ENCODE measurements around the gene CTPS2. TPM values are rescaled to one million over a fixed set of nuclear protein-coding genes. Genes with fewer than 3 reads are reported as not detected.
"Not testable (repeated sequence)": the region's sequence is repeated elsewhere in the genome, so short reads cannot be mapped to it uniquely, and the experiment has no call there.

Gene CTPS2
- total RNA-seq, 1 donor from 2014 or later, result 26.1 TPM

DNA sequence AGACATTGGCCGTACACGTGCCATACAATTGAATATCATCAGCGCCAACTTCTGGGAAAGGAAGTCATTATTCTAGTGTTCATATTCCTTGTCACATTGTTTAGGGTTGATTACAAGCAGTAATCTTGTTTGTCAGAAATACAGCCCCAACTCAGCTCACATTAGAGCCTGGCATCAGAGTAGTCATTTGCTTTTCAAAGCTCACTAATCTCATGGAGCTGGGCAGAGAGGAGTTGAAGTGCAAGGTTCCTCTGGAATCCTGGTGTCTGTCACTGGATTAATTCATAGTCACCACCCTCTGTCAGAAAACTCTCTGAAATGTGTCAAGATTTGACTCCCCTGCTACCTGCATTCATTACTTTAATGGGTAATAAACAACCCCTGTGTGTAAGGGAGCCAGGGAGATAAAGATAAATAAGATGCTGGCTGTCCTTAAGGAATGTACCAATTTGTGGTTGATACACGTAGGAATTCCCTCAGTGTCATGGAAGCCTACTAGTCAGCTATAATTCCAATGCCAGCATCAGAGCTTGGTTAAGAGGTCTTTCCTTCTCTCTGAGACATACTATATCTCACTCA lies 106.2 kb downstream of the CTPS2 start:
- Mint-ChIP-seq H3K4me1 (ENCODE audit: low read depth) (peaks cover 34% of the 10 kb centered on the region), H3K4me3 (ENCODE audit: unreplicated experiment) (no peak overlapping the region), H3K27ac (ENCODE audit: unreplicated experiment) (no peak overlapping the region), H3K27me3 (ENCODE audit: low read depth) (no peaks in the 10 kb centered on the region), H3K36me3 (ENCODE audit: low read depth) (peaks cover 9% of the 10 kb centered on the region), H3K9me3 (ENCODE audit: low read depth) (peaks cover 3% of the 10 kb centered on the region)
- TF ChIP-seq, protein P1, sequence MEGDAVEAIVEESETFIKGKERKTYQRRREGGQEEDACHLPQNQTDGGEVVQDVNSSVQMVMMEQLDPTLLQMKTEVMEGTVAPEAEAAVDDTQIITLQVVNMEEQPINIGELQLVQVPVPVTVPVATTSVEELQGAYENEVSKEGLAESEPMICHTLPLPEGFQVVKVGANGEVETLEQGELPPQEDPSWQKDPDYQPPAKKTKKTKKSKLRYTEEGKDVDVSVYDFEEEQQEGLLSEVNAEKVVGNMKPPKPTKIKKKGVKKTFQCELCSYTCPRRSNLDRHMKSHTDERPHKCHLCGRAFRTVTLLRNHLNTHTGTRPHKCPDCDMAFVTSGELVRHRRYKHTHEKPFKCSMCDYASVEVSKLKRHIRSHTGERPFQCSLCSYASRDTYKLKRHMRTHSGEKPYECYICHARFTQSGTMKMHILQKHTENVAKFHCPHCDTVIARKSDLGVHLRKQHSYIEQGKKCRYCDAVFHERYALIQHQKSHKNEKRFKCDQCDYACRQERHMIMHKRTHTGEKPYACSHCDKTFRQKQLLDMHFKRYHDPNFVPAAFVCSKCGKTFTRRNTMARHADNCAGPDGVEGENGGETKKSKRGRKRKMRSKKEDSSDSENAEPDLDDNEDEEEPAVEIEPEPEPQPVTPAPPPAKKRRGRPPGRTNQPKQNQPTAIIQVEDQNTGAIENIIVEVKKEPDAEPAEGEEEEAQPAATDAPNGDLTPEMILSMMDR (IDR thresholded peaks at IDR 0.05), result no peak
- DNase-seq (ENCODE audit: low spot score), result no peak

DNA sequence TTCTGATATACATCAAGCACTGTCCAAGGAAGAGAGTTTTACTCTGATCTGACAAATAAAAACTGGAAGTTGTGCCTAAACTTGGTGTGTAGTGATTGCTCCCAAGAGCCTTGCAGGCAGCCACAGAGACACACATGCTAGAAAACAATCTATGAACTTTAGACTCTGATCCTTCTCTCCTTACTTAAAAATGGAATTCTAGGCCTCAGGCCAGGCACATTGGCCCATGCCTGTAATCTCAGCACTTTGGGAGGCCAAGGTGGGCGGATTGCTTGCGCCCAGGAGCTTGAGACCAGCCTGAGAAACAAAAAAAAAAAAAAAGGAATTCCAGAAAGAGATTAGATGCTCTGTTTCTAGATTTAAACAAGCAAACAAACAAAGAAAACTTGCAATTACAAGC lies 108.1 kb downstream of the CTPS2 start:
- H3K27ac Mint-ChIP-seq (ENCODE audit: unreplicated experiment), result peak overlapping the region; percentile 72
- H3K36me3 Mint-ChIP-seq (ENCODE audit: low read depth), result peaks cover 10% of the 10 kb centered on the region
- TF ChIP-seq, protein P1 (IDR thresholded peaks at IDR 0.05), result no peak
- no peak for DNase-seq (ENCODE audit: low spot score)
- H3K27me3 Mint-ChIP-seq (ENCODE audit: low read depth), result no peaks in the 10 kb centered on the region
- H3K9me3 Mint-ChIP-seq (ENCODE audit: low read depth), result no peaks in the 10 kb centered on the region
- H3K4me3 Mint-ChIP-seq (ENCODE audit: unreplicated experiment), result no peak overlapping the region
- peaks cover 18% of the 10 kb centered on the region for H3K4me1 Mint-ChIP-seq (ENCODE audit: low read depth)

DNA sequence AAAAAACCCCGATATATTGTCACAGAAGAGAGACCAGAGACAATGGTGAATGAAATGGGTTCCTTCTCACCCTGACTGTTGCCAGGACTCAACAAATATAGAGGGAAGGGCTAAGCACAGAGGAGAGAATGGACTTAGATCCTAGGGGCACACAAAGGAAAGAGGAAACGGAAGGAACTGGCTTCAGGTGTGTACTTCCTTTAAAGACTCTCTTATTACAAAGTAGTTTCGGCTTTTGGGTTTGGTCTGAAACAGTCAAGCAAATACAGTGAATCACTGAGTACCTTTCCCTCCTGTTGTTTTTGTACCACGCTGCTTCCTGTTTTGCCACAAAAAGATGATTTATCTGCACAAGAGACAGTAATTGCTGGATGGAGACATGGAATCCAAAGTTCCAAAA lies 108.6 kb downstream of the CTPS2 start:
- Mint-ChIP-seq H3K9me3 (ENCODE audit: low read depth) (no peaks in the 10 kb centered on the region), H3K36me3 (ENCODE audit: low read depth) (peaks cover 12% of the 10 kb centered on the region), H3K27me3 (ENCODE audit: low read depth) (no peaks in the 10 kb centered on the region), H3K4me1 (ENCODE audit: low read depth) (peaks cover 18% of the 10 kb centered on the region), H3K4me3 (ENCODE audit: unreplicated experiment) (no peak overlapping the region), H3K27ac (ENCODE audit: unreplicated experiment) (peak overlapping the region; percentile 37)
- TF ChIP-seq, protein P1 (IDR thresholded peaks at IDR 0.05), result no peak
- no peak for DNase-seq (ENCODE audit: low spot score)

DNA sequence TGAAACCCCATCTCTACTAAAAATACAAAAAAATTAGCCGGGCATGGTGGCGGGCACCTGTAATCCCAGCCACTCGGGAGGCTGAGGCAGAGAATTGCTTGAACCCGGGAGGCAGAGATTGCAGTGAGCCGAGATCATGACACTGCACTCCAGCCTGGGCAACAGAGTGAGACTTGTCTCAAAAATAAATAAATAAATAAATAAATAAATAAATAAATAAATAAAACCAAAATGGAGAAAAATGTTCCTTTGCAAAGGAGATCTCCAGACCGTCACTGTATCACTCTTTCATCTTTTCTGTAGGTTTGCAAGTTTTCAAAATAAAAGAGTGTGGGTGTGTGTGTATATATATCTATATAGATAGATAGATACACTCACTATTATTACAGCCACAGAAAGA lies 109.2 kb downstream of the CTPS2 start:
- not testable (repeated sequence) for H3K4me3 Mint-ChIP-seq (ENCODE audit: unreplicated experiment); DNase-seq (ENCODE audit: low spot score); H3K27me3 Mint-ChIP-seq (ENCODE audit: low read depth); H3K9me3 Mint-ChIP-seq (ENCODE audit: low read depth); H3K27ac Mint-ChIP-seq (ENCODE audit: unreplicated experiment)
- peaks cover 12% of the 10 kb centered on the region for H3K36me3 Mint-ChIP-seq (ENCODE audit: low read depth)
- peaks cover 18% of the 10 kb centered on the region for H3K4me1 Mint-ChIP-seq (ENCODE audit: low read depth)

DNA sequence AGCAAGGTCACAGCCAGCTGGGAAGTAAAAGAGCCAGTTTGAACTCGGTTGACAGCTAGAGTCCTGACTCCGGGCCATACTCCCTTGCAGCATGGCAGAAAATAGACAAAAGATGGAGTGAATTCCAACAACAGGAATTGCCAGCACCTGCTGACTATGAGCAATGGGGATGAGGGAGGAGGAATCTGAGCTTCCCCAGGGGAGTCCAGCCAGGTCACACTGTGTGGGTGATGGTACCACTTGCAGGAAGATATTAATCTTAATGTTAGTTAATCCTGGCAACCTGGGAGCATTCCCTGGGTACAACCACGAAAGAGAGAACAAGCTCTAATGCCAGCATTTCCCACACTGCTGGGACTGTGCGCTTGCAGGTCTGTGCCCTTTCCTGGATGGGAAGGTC lies 110.6 kb downstream of the CTPS2 start:
- Mint-ChIP-seq H3K36me3 (ENCODE audit: low read depth) (peaks cover 8% of the 10 kb centered on the region), H3K4me1 (ENCODE audit: low read depth) (peaks cover 18% of the 10 kb centered on the region), H3K27ac (ENCODE audit: unreplicated experiment) (no peak overlapping the region), H3K9me3 (ENCODE audit: low read depth) (no peaks in the 10 kb centered on the region), H3K4me3 (ENCODE audit: unreplicated experiment) (no peak overlapping the region), H3K27me3 (ENCODE audit: low read depth) (no peaks in the 10 kb centered on the region)
- TF ChIP-seq, protein P1 (IDR thresholded peaks at IDR 0.05), result no peak
- DNase-seq (ENCODE audit: low spot score), result no peak

DNA sequence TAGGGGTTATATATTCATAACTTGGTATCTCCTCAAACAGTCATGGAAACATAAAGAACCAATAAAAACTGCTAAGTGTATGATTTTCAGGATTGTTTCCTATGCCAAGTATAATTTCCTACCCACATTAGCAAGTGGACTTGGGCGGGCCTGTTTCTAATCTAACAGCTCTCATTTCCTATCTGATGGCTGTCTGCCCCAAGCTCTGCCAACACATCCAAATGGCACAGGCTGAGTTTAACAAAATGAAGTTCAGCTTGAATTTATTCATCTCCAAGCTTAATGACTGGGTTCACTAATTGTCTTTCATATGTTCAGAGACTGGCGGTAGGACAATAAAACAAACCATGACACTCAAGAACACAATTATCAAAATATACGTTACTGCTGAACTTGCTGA lies 118.0 kb downstream of the CTPS2 start:
- TF ChIP-seq, protein P1 (IDR thresholded peaks at IDR 0.05), result no peak
- no peaks in the 10 kb centered on the region for H3K27me3 Mint-ChIP-seq (ENCODE audit: low read depth)
- peaks cover 5% of the 10 kb centered on the region for H3K9me3 Mint-ChIP-seq (ENCODE audit: low read depth)
- peaks cover 3% of the 10 kb centered on the region for H3K4me1 Mint-ChIP-seq (ENCODE audit: low read depth)
- H3K36me3 Mint-ChIP-seq (ENCODE audit: low read depth), result peaks cover 17% of the 10 kb centered on the region
- no peak overlapping the region for H3K4me3 Mint-ChIP-seq (ENCODE audit: unreplicated experiment)
- no peak for DNase-seq (ENCODE audit: low spot score)
- no peak overlapping the region for H3K27ac Mint-ChIP-seq (ENCODE audit: unreplicated experiment)
